ENCODE results near the gene KCNMA1.

DNA sequence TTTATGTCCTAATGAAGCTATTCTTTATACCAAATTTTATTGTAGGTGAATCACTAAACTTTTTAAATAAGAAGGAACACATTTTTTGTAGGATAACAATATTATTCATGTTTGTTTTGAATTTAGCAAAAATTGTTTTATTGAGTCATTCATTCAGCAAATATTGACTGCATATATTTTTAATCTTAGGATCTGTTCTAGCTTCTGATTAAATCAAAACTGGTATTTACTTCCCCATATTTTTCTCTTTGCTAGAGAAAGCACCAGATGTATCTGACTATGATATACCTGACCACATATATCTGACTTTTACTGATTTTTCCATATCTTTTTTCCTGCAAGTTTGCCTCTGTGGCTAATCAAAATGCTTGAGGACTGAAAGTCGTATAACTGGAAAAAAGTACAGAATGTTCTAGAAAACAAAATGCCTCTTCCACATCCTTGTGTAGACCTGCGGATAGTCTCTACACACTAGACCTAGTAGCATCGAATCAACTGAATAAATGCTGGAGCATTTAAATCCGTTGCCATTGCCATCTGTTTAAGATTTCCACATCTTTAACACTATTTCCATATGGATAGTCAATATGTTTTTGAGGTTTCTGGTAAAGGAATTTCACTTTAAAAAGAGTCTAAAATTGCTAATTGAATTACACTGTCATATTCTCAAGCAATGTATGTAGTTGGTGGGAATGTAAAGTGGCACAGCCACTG lies 594.7 kb downstream of the KCNMA1 start:
- TF ChIP-seq, protein P1, sequence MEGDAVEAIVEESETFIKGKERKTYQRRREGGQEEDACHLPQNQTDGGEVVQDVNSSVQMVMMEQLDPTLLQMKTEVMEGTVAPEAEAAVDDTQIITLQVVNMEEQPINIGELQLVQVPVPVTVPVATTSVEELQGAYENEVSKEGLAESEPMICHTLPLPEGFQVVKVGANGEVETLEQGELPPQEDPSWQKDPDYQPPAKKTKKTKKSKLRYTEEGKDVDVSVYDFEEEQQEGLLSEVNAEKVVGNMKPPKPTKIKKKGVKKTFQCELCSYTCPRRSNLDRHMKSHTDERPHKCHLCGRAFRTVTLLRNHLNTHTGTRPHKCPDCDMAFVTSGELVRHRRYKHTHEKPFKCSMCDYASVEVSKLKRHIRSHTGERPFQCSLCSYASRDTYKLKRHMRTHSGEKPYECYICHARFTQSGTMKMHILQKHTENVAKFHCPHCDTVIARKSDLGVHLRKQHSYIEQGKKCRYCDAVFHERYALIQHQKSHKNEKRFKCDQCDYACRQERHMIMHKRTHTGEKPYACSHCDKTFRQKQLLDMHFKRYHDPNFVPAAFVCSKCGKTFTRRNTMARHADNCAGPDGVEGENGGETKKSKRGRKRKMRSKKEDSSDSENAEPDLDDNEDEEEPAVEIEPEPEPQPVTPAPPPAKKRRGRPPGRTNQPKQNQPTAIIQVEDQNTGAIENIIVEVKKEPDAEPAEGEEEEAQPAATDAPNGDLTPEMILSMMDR (IDR thresholded peaks at IDR 0.05): no peak
- TF ChIP-seq EZH2 (IDR thresholded peaks at IDR 0.05; ENCODE audit: borderline replicate concordance, insufficient read depth, low read depth, low read length, poor library complexity, severe bottlenecking): no peak

Data from B cell (primary cell).